ENCODE results near the gene MUC5B. TPM values are rescaled to one million over a fixed set of nuclear protein-coding genes. Genes with fewer than 3 reads are reported as not detected.
A peak's percentile ranks its signal among the peaks of the same experiment; 100 is the strongest.

Gene MUC5B
- total and polyA plus RNA-seq, 2 of the 13 experiments (the other 11 are each of a cell fraction or from before 2014, with no cell fraction given): 0.01 TPM; not detected in 1

DNA sequence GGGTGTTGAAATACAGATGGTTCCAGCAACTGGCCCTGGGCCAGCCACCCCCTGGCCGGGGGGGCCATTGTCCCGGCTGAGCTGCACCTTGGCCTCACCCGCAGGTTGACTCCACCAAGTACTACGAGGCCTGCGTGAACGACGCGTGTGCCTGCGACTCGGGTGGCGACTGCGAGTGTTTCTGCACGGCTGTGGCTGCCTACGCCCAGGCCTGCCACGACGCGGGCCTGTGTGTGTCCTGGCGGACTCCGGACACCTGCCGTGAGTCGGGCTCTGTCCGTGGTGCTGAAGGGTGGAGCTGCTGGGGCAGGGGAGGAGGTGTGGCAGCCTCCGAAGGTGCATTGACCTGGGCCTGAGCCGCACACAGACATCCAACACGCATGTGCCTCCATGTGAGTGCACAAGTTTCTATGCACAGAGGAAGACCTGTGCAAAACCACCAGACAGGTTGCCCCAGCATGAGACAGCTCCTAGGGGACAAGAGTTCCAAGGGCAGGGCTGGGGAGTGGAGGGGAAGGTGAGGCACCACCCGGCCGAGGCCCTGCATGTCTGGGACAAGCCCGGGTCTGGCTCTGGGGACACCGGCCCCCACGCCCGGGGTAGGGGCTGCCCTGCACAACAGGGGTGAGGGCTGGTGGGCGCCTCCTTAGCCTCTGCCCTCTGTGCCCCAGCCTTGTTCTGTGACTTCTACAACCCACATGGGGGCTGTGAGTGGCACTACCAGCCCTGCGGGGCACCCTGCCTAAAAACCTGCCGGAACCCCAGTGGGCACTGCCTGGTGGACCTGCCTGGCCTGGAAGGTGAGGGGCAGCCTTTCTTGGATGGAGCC, 16.1 kb downstream of the MUC5B start:
- WGBS (ENCODE audit: low lambda C conversion rate): no CpG with 5 or more reads among the region's 34 CpGs
- H3K79me2 ChIP-seq (ENCODE audit: insufficient read depth, low read length): no peaks in the 10 kb centered on the region
- ChIA-PET CTCF (ENCODE audit: low intra/inter-chr PET ratio, low total read pairs) (no interaction called here), POLR2A (no interaction called here)
- FAIRE-seq (no peak), DNase-seq (ENCODE audit: low spot score) (peak; percentile 22), ATAC-seq (peak; percentile 68)
- no TSS peak for BruUV-seq (replicated peaks)
- no peak overlapping the region for H3K9ac ChIP-seq (ENCODE audit: insufficient read depth, low read depth, low read length)
- H3K4me2 ChIP-seq (ENCODE audit: low read depth, low read length): no peak overlapping the region
- no peak overlapping the region for H3K4me3 ChIP-seq (replicated peaks in 1 of 3; ENCODE audit: insufficient read depth in 1 of 3, low read depth in 2 of 3, low read length in 3 of 3)
- no peaks in the 10 kb centered on the region for H3K4me1 ChIP-seq (ENCODE audit: insufficient read depth, low read length)
- in situ Hi-C loops (cut with HindIII; ENCODE audit: extremely low pct_ligation_motif_present, low pct_unique_long_range_greater_than_20kb): no loop called here
- H3K9me3 ChIP-seq (ENCODE audit: low read length): no peaks in the 10 kb centered on the region
- no peak overlapping the region for H2AFZ ChIP-seq (ENCODE audit: low read length)
- H4K20me1 ChIP-seq (ENCODE audit: insufficient read depth, low read length): no peaks in the 10 kb centered on the region
- intact Hi-C loops (cut with micrococcal nuclease; ENCODE audit: unreplicated experiment): no loop called here
- H3K27me3 ChIP-seq (ENCODE audit: control insufficient read depth in 1 of 2, insufficient read depth in 2 of 2, low read length in 2 of 2): peaks cover 0 to 3% of the 10 kb centered on the region in 2 experiments; a peak in 2 of 5 replicates
- no peak overlapping the region for H3K27ac ChIP-seq (ENCODE audit: extremely low read length, insufficient read depth, low read length)
- no peaks in the 10 kb centered on the region for H3K36me3 ChIP-seq (replicated peaks in 1 of 2; ENCODE audit: control insufficient read depth in 1 of 2, insufficient read depth in 2 of 2, low read length in 2 of 2)
- TF ChIP-seq POGZ (CRISPR knock-in tag; IDR thresholded peaks at IDR 0.05) (no peak), THAP7 (CRISPR knock-in tag; IDR thresholded peaks at IDR 0.05) (no peak), WIZ (CRISPR knock-in tag; IDR thresholded peaks at IDR 0.05) (no peak; the same call in 1 of the 2 replicates), CEBPB (IDR thresholded peaks at IDR 0.05; ENCODE audit: borderline replicate concordance, low read depth, low read length) (no peak), NFKB2 (CRISPR knock-in tag; IDR thresholded peaks at IDR 0.05; ENCODE audit: borderline replicate concordance) (peak; percentile 79; the same call in 1 of the 2 replicates), DPF2 (CRISPR knock-in tag; IDR thresholded peaks at IDR 0.05; ENCODE audit: borderline replicate concordance, low read depth) (no peak), HCFC1 (IDR thresholded peaks at IDR 0.05; ENCODE audit: low read depth, low read length) (no peak), ZBTB4 (CRISPR knock-in tag; IDR thresholded peaks at IDR 0.05; ENCODE audit: borderline replicate concordance) (no peak), KLF11 (CRISPR knock-in tag; IDR thresholded peaks at IDR 0.05) (peak; percentile 89; the same call in 1 of the 2 replicates), FOSL2 (CRISPR knock-in tag; IDR thresholded peaks at IDR 0.05) (no peak), ZNF441 (CRISPR knock-in tag; IDR thresholded peaks at IDR 0.05; ENCODE audit: borderline replicate concordance) (peak; percentile 64; the same call in 1 of the 2 replicates), SRF (IDR thresholded peaks at IDR 0.05; ENCODE audit: low read depth, low read length) (no peak), HOMEZ (CRISPR knock-in tag; IDR thresholded peaks at IDR 0.05; ENCODE audit: low read depth) (no peak), CBFB (CRISPR knock-in tag; IDR thresholded peaks at IDR 0.05) (0 out of 2 replicates have a peak, but pooled peaks have one; percentile 21), RXRB (CRISPR knock-in tag; IDR thresholded peaks at IDR 0.05; ENCODE audit: borderline replicate concordance) (peak; percentile 51; the same call in 1 of the 2 replicates), RAD21 (CRISPR knock-in tag; IDR thresholded peaks at IDR 0.05) (no peak), PHF5A (CRISPR knock-in tag; IDR thresholded peaks at IDR 0.05; ENCODE audit: low read depth, unreplicated experiment) (no peak)
- TF ChIP-seq, protein P1, sequence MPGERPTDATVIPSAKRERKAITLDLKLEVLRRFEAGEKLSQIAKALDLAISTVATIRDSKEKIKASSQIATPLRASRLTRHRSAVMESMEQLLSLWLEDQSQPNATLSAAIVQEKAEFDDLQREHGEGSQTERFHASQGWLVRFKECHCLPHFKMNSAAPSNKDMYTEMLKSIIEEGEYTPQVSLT (CRISPR knock-in tag; IDR thresholded peaks at IDR 0.05; ENCODE audit: borderline replicate concordance, low read depth): no peak

Measured in HepG2 (cell line).